BLaER1 (cell line): Measurements from ENCODE around the gene IL2RA.

Experiments used
- H3K27ac ChIP-seq: shearing (Covaris generic); formaldehyde crosslinking; 2 replicates; pipeline ENCODE4 v1.8.1; 2022
- H3K27me3 ChIP-seq: shearing (Covaris generic); formaldehyde crosslinking; 2 replicates; pipeline ENCODE4 v1.8.1; 2022
- H3K36me3 ChIP-seq: shearing (Covaris generic); formaldehyde crosslinking; 2 replicates; pipeline ENCODE4 v1.8.1; 2022
- H3K4me1 ChIP-seq: shearing (Covaris generic); formaldehyde crosslinking; 2 replicates; pipeline ENCODE4 v1.8.1; 2022
- H3K4me2 ChIP-seq: shearing (Covaris generic); formaldehyde crosslinking; 2 replicates; pipeline ENCODE4 v1.8.1; 2022
- H3K4me3 ChIP-seq: shearing (Covaris generic); formaldehyde crosslinking; 2 replicates; pipeline ENCODE4 v1.8.1; 2022
- H3K9ac ChIP-seq: shearing (Covaris generic); formaldehyde crosslinking; 2 replicates; pipeline ENCODE4 v1.8.1; 2022
- H3K9me3 ChIP-seq: shearing (Covaris generic); formaldehyde crosslinking; 2 replicates; pipeline ENCODE4 v1.8.1; 2022
- H4K20me1 ChIP-seq: shearing (Covaris generic); formaldehyde crosslinking; 2 replicates; pipeline ENCODE4 v1.8.1; 2022
- Cebpa-rat ChIP-seq: shearing (Covaris generic); IDR thresholded peaks from 2 replicates; pipeline ENCODE4 v1.8.1; 2022

IL2RA gene

GRCh38 chr10:5988336-5988920, 73.7 kb downstream of the IL2RA start:
- H3K27ac ChIP-seq = no peak overlapping the region
- H3K4me2 ChIP-seq = no peak overlapping the region
- H3K9ac ChIP-seq = no peak overlapping the region
- H4K20me1 ChIP-seq = no peaks in the 10 kb centered on the region
- H3K9me3 ChIP-seq = peaks cover 14% of the 10 kb centered on the region
- no peaks in the 10 kb centered on the region for H3K27me3 ChIP-seq
- no peaks in the 10 kb centered on the region for H3K36me3 ChIP-seq
- H3K4me1 ChIP-seq = 0 out of 2 replicates have a peak, but pooled peaks cover 5% of the 10 kb centered on the region
- TF ChIP-seq Cebpa-rat = no peak
- no peak overlapping the region for H3K4me3 ChIP-seq

GRCh38 chr10:5987747-5988146, 74.4 kb downstream of the IL2RA start:
- Histone ChIP-seq H3K4me3 (no peak overlapping the region), H3K4me1 (0 out of 2 replicates have a peak, but pooled peaks cover 5% of the 10 kb centered on the region), H3K27ac (no peak overlapping the region), H3K27me3 (no peaks in the 10 kb centered on the region), H3K4me2 (no peak overlapping the region), H3K9me3 (peaks cover 14% of the 10 kb centered on the region), H4K20me1 (no peaks in the 10 kb centered on the region), H3K9ac (no peak overlapping the region), H3K36me3 (no peaks in the 10 kb centered on the region)
- TF ChIP-seq Cebpa-rat = no peak

DNA sequence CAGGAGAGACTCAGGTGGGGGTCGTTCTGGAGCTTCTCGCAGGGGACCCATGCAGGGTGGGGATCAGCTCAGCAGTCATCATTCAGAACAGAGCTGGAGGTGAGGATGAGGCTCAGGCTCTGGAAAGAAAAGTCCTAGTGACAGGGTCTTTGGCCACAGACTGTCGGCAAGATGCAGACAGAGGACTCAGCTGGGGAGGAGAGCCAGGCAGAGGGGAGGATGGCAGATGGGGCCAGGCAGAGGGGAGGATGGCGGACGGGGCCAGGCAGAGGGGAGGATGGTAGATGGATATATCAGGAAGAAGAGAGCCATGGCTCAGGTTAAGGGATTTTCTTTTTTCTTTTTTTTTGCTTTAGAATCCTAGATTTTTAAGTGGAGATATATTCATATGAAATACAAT, 77.1 kb downstream of the IL2RA start:
- Histone ChIP-seq H4K20me1 (no peaks in the 10 kb centered on the region), H3K9me3 (no peaks in the 10 kb centered on the region), H3K36me3 (no peaks in the 10 kb centered on the region), H3K4me2 (no peak overlapping the region), H3K9ac (no peak overlapping the region), H3K27me3 (no peaks in the 10 kb centered on the region), H3K4me3 (no peak overlapping the region), H3K27ac (no peak overlapping the region), H3K4me1 (0 out of 2 replicates have a peak, but pooled peaks cover 5% of the 10 kb centered on the region)
- no peak for TF ChIP-seq Cebpa-rat

DNA sequence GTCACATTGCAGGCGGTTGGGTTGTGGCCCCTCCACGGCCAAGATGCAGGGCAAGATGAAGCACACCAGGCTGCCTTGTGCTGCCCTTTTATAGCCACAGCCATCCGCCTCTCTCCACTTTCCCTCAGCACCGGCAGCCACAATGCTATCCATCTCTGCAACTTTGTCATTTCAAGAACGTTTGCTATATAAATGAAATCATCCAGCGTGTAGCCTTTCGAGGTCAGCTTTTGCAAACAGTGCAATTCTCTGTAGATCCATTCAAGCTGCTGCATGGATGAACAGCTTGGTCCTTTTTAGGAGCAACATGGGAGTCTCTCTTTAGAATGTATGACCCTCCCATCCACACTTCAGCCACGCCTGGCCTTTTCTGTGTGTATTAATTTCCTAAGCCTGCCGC, 78.4 kb downstream of the IL2RA start:
- TF ChIP-seq Cebpa-rat = no peak
- no peaks in the 10 kb centered on the region for H3K9me3 ChIP-seq
- no peak overlapping the region for H3K4me3 ChIP-seq
- no peak overlapping the region for H3K9ac ChIP-seq
- H3K36me3 ChIP-seq = no peaks in the 10 kb centered on the region
- no peaks in the 10 kb centered on the region for H4K20me1 ChIP-seq
- H3K4me1 ChIP-seq = 0 out of 2 replicates have a peak, but pooled peaks cover 5% of the 10 kb centered on the region
- H3K4me2 ChIP-seq = no peak overlapping the region
- H3K27me3 ChIP-seq = no peaks in the 10 kb centered on the region
- H3K27ac ChIP-seq = no peak overlapping the region

DNA sequence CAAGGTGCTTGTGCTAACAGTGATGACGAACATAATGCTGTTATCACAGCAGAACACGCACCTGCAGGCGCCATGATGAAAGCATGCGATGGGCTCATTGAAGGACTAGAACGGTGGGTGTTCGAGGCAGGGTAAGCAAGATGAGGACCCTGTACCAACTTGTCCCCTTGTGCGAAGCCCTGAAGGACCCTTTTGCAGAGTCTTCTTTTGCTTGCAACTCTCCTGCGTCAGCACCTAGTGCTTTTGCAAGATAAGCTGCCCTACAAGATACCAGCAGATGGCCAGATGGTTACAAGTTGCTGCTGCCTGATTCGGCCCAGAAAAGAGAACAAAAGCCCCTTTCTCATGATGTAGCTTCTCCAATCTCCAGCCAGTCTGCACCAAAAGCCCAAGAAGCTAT, 80.6 kb downstream of the IL2RA start:
- Histone ChIP-seq H3K9me3 (no peaks in the 10 kb centered on the region), H3K27ac (no peak overlapping the region), H4K20me1 (no peaks in the 10 kb centered on the region), H3K4me1 (peaks cover 11% of the 10 kb centered on the region), H3K36me3 (no peaks in the 10 kb centered on the region), H3K27me3 (no peaks in the 10 kb centered on the region), H3K4me3 (no peak overlapping the region), H3K9ac (no peak overlapping the region), H3K4me2 (no peak overlapping the region)
- no peak for TF ChIP-seq Cebpa-rat

DNA sequence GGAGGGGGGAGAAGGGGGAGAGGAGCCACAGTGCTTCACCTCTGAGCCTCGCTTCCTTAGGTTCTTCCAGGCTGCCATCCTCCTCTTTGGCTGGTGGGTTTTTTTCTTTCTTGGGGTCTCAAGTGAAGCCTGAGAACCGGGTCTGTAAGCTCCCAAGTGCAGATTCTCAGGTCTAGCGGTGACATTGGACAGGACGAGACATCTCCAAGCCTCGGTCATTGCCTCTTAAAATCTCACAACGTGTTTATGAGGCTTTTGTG, 84.0 kb downstream of the IL2RA start:
- Histone ChIP-seq H3K9ac (peak overlapping the region; percentile 83; the same call in 1 of the 2 replicates), H3K4me2 (peak overlapping the region; percentile 95), H3K4me1 (peaks cover 16% of the 10 kb centered on the region), H3K4me3 (peak overlapping the region; percentile 83), H3K36me3 (no peaks in the 10 kb centered on the region), H3K27me3 (no peaks in the 10 kb centered on the region), H4K20me1 (no peaks in the 10 kb centered on the region), H3K27ac (no peak overlapping the region), H3K9me3 (no peaks in the 10 kb centered on the region)
- no peak for TF ChIP-seq Cebpa-rat

- peak within 1 kb of the TSS; percentile 83 for H3K4me3 ChIP-seq
- no peak for TF ChIP-seq Cebpa-rat
- H4K20me1 ChIP-seq = no peaks in the 10 kb centered on the region
- H3K27me3 ChIP-seq = no peaks in the 10 kb centered on the region
- peak within 1 kb of the TSS; percentile 95 for H3K4me2 ChIP-seq
- peaks cover 16% of the 10 kb centered on the region for H3K4me1 ChIP-seq
- H3K9me3 ChIP-seq = no peaks in the 10 kb centered on the region
- peak within 1 kb of the TSS; percentile 83 for H3K9ac ChIP-seq
- H3K27ac ChIP-seq = peak within 1 kb of the TSS; percentile 84
- no peaks in the 10 kb centered on the region for H3K36me3 ChIP-seq
Measured at GRCh38 chr10:5977471-5978229, 84.5 kb downstream of the IL2RA start, which contains the start of gene IL15RA. Gene IL15RA, minus strand, starts transcription at chr10:5977543. Its CDS starts 51 bp downstream, at chr10:5977492.

DNA sequence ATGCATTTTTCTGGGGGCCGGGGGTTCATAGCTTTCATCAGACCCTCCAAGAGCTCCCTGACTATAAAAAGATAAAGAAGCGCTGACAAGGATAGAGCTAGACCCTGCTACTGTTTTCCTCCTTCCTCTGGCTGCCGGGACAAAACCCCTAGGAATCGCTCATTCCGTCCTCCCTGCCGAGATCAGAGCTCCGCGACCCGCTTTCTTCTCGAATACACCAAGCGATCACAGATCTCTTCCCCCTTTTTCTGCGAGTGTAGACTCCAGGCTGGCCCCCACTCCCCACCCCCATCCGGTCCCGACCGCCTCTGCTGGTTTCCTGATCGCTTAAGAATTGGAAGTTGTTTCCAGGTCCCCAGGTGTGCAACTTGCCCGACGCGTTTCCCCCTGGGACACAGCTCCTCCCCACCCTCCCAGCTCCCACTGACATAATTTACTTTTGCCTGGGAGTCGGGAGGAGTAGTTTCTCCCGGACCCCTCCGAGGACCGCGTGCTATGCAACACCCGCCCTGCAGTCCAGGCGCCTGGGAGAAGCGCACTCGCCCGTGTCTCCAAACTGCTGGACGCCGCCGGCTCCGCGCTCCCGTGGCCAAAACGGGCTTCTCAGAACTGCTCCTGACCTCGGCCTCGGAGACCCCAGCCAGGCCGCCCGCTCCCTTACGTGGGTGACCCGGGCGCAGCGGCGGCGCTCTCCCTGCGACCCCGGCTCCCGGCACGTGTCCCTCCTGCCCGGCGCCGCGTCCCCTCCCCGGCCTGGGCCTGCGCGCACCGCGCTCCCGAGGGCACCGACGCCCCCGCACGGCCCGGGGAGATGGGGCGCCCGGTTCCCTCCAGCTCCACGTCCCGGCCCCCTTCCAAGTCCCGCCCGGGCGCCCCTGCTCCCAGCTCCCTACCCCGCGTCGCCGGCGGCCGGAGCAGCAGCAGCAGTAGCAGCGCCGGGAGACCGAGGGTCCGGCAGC, 85.4 kb downstream of the IL2RA start:
- Histone ChIP-seq H4K20me1 (no peaks in the 10 kb centered on the region), H3K9ac (peak overlapping the region; percentile 83), H3K36me3 (no peaks in the 10 kb centered on the region), H3K4me1 (peaks cover 16% of the 10 kb centered on the region), H3K27me3 (no peaks in the 10 kb centered on the region), H3K9me3 (no peaks in the 10 kb centered on the region), H3K4me3 (peak overlapping the region; percentile 83), H3K4me2 (peak overlapping the region; percentile 95), H3K27ac (peak overlapping the region; percentile 84)
- TF ChIP-seq Cebpa-rat = no peak

- Histone ChIP-seq H4K20me1 (no peaks in the 10 kb centered on the region), H3K27ac (no peak overlapping the region), H3K4me3 (peak overlapping the region; percentile 83), H3K4me2 (peak overlapping the region; percentile 95), H3K9me3 (no peaks in the 10 kb centered on the region), H3K27me3 (no peaks in the 10 kb centered on the region), H3K9ac (peak overlapping the region; percentile 83; the same call in 1 of the 2 replicates), H3K36me3 (no peaks in the 10 kb centered on the region), H3K4me1 (peaks cover 16% of the 10 kb centered on the region)
- TF ChIP-seq Cebpa-rat = peak; percentile 71; the same call in 1 of the 2 replicates
Measured at GRCh38 chr10:5975641-5976473, 86.3 kb downstream of the IL2RA start.
